SK-N-MC (cell line): Measurements from ENCODE around the gene VSIG10L2.

Experiments used
- EZH2 ChIP-seq: fragments of 200-600 bp; sonication (generic); IDR thresholded peaks from one replicate; pipeline ENCODE4 v1.6.1; 2017; ENCODE audit warnings: antibody characterized with exemption
- FOXP2 ChIP-seq: optimal IDR thresholded peaks from 2 replicates; pipeline ENCODE3; 2011; ENCODE audit warnings: mild to moderate bottlenecking, moderate library complexity; ENCODE audit not compliant: insufficient read depth; ENCODE audit errors: extremely low read length, control extremely low read depth
- POLR2AphosphoS5 ChIP-seq: IDR thresholded peaks from 2 replicates; pipeline ENCODE4 v1.6.1; 2012; ENCODE audit warnings: mild to moderate bottlenecking, low read depth, low read length, borderline replicate concordance

DNA sequence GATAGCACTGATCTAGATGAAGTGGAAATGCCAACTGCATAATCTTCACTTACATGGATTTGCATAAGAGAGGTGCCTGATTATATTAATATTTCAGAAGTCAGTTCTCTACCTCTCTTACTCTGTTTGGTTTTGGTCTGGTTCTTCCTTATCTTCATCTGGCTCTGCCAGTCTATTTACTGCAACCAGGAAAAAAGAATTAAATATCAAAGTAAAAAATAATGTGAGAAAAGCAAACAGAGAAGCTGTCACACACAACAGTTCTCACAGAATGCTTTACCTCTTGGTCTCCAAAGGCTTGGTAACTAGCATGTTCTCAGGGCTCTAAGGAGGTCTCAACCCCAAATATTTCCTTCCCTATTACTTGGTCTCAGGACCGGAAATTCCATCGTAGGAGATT, 6.7 kb downstream of the VSIG10L2 start:
- TF ChIP-seq POLR2AphosphoS5, result no peak
- no peak for TF ChIP-seq EZH2
- no peak for TF ChIP-seq FOXP2
